SK-N-SH treated with all-trans-retinoic acid at 6 μM for 48 hours (cell line): ENCODE data around the gene AGAP1.

Experiments
- ATAC-seq: fragments of 200-7000 bp; cut with Tn5 transposase; 3 replicates; pipeline ENCODE4 v1.9.1; 2020; ENCODE audit warnings: mild to moderate bottlenecking, moderate library complexity
- ARNTL ChIP-seq: fragments of 450-650 bp; formaldehyde crosslinking; IDR thresholded peaks from 2 replicates; pipeline ENCODE4 v1.5.0; 2020; ENCODE audit warnings: low read depth, mild to moderate bottlenecking, moderate library complexity, borderline replicate concordance
- CREB5 ChIP-seq: fragments of 250-450 bp; sonication (Bioruptor Pico); IDR thresholded peaks from 2 replicates; pipeline ENCODE4 v1.5.1; 2020; ENCODE audit warnings: low read depth, mild to moderate bottlenecking, moderate library complexity
- CSDC2 ChIP-seq: fragments of 250-450 bp; sonication (Bioruptor Pico); IDR thresholded peaks from 2 replicates; pipeline ENCODE4 v1.5.0; 2020; ENCODE audit warnings: mild to moderate bottlenecking, moderate library complexity
- CSRNP3 ChIP-seq: fragments of 250-450 bp; sonication (Bioruptor Pico); IDR thresholded peaks from 2 replicates; pipeline ENCODE4 v1.5.1; 2021; ENCODE audit warnings: mild to moderate bottlenecking, moderate library complexity
- ESRRG ChIP-seq: fragments of 250-450 bp; sonication (Bioruptor Pico); IDR thresholded peaks from 2 replicates; pipeline ENCODE4 v1.6.1; 2021; ENCODE audit warnings: mild to moderate bottlenecking
- ISL1 ChIP-seq: fragments of 250-450 bp; sonication (Bioruptor Pico); IDR thresholded peaks from 2 replicates; pipeline ENCODE4 v2.1.2; 2022; ENCODE audit warnings: mild to moderate bottlenecking, moderate library complexity
- OSR1 ChIP-seq: fragments of 250-450 bp; sonication (Bioruptor Pico); IDR thresholded peaks from 2 replicates; pipeline ENCODE4 v1.8.0; 2022; ENCODE audit warnings: moderate library complexity, mild to moderate bottlenecking, inconsistent platforms
- PATZ1 ChIP-seq: fragments of 250-450 bp; sonication (Bioruptor Pico); IDR thresholded peaks from 2 replicates; pipeline ENCODE4 v1.8.0; 2020; ENCODE audit warnings: mild to moderate bottlenecking, moderate library complexity, borderline replicate concordance
- PPARA ChIP-seq: fragments of 250-450 bp; sonication (Bioruptor Pico); IDR thresholded peaks from 2 replicates; pipeline ENCODE4 v1.5.0; 2020; ENCODE audit warnings: mild to moderate bottlenecking, borderline replicate concordance
- RARB ChIP-seq: fragments of 250-450 bp; sonication (Bioruptor Pico); IDR thresholded peaks from 2 replicates; pipeline ENCODE4 v1.8.0; 2021; ENCODE audit warnings: mild to moderate bottlenecking, moderate library complexity
- SNAI2 ChIP-seq: fragments of 250-450 bp; sonication (Bioruptor Pico); IDR thresholded peaks from 2 replicates; pipeline ENCODE4 v1.5.0; 2020; ENCODE audit warnings: mild to moderate bottlenecking, moderate library complexity
- TSHZ2 ChIP-seq: fragments of 250-450 bp; sonication (Bioruptor Pico); IDR thresholded peaks from 2 replicates; pipeline ENCODE4 v1.5.0; 2020; ENCODE audit warnings: mild to moderate bottlenecking, moderate library complexity
- ZC3H10 ChIP-seq: fragments of 250-450 bp; sonication (Bioruptor Pico); IDR thresholded peaks from 2 replicates; pipeline ENCODE4 v1.5.1; 2021; ENCODE audit warnings: mild to moderate bottlenecking, moderate library complexity
- ZFP3 ChIP-seq: fragments of 250-450 bp; sonication (Bioruptor Pico); IDR thresholded peaks from 2 replicates; pipeline ENCODE4 v1.5.0; 2020; ENCODE audit warnings: mild to moderate bottlenecking, moderate library complexity
- ZFP30 ChIP-seq: fragments of 450-650 bp; formaldehyde crosslinking; IDR thresholded peaks from 2 replicates; pipeline ENCODE4 v1.5.0; 2022; ENCODE audit warnings: mild to moderate bottlenecking, moderate library complexity
- ZNF70 ChIP-seq: fragments of 450-650 bp; formaldehyde crosslinking; IDR thresholded peaks from 2 replicates; pipeline ENCODE4 v1.5.0; 2020; ENCODE audit warnings: mild to moderate bottlenecking, moderate library complexity
- ZNF8 ChIP-seq: fragments of 450-650 bp; formaldehyde crosslinking; IDR thresholded peaks from 2 replicates; pipeline ENCODE4 v1.5.0; 2020; ENCODE audit warnings: mild to moderate bottlenecking, moderate library complexity

The AGAP1 gene

DNA sequence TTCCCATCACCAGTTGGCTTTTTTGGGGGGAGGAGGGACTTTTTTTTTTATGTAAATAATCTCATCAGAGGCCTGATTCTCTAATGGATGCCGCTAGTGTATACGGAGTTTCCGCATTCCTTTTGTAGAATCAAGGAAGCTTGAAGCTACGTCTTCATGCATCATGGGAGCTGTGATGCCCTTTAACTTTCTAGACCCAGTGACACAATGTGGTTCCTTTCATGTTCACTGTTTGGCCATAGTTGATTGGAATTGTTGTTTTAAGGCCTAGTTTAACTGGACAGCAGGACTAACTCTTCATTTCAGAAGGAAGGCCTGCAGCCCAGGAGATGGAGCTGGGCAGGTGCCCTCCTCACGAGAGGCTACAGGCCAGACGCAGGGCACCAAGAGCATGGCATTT is 287.9 kb downstream of the AGAP1 start (continued):
- no peak for TF ChIP-seq TSHZ2

DNA sequence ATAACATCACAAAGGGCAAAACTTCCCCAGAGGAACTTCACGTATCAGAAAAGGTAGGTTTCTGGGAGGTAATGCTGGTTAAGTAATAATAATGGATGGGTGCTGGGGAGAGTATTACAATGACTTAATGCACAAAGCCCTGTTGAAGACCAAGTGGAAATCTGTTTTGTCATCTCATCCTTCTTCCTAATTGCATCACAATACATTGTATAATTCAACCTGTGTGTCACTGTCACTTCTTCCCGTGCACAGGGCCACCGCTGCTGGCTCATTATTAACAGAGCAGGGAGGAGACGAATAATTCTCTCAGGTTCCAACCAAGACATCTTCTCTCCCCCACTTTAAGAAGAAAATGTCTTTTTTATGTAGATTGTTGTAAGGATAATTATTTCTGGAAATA is 290.9 kb downstream of the AGAP1 start:
- ATAC-seq = no peak
- TF ChIP-seq ZFP30 (CRISPR knock-in tag) = no peak
- TF ChIP-seq ZC3H10 (CRISPR knock-in tag) = no peak
- no peak for TF ChIP-seq CREB5 (CRISPR knock-in tag)
- no peak for TF ChIP-seq CSDC2 (CRISPR knock-in tag)
- no peak for TF ChIP-seq CSRNP3
- TF ChIP-seq ISL1 (CRISPR knock-in tag) = no peak
- no peak for TF ChIP-seq ZNF8 (CRISPR knock-in tag)
- no peak for TF ChIP-seq ZNF70
- TF ChIP-seq SNAI2 (CRISPR knock-in tag) = no peak
- TF ChIP-seq ARNTL = no peak
- no peak for TF ChIP-seq PATZ1 (CRISPR knock-in tag)
- TF ChIP-seq RARB (CRISPR knock-in tag) = no peak
- no peak for TF ChIP-seq ESRRG

- no peak for TF ChIP-seq PPARA (CRISPR knock-in tag)
- TF ChIP-seq, all 23 proteins: peak for 0
- ATAC-seq = no peak
These were observed 295.7 kb downstream of the AGAP1 start for GRCh38 chr2:235789552-235789951.

GRCh38 chr2:235793163-235793752 is 299.4 kb downstream of the AGAP1 start:
- ATAC-seq = peak; percentile 75
- TF ChIP-seq CREB5 (CRISPR knock-in tag) = no peak
- TF ChIP-seq ESRRG = no peak
- TF ChIP-seq ZNF70 = no peak
- no peak for TF ChIP-seq ARNTL
- TF ChIP-seq CSRNP3 = no peak
- no peak for TF ChIP-seq ZNF8 (CRISPR knock-in tag)
- no peak for TF ChIP-seq RARB (CRISPR knock-in tag)
- TF ChIP-seq TSHZ2 = no peak
- TF ChIP-seq PATZ1 (CRISPR knock-in tag) = no peak
- no peak for TF ChIP-seq ZFP30 (CRISPR knock-in tag)
- no peak for TF ChIP-seq ZFP3
- no peak for TF ChIP-seq OSR1 (CRISPR knock-in tag)
